Measurements from ENCODE around the gene MANEAL.

Gene MANEAL

DNA sequence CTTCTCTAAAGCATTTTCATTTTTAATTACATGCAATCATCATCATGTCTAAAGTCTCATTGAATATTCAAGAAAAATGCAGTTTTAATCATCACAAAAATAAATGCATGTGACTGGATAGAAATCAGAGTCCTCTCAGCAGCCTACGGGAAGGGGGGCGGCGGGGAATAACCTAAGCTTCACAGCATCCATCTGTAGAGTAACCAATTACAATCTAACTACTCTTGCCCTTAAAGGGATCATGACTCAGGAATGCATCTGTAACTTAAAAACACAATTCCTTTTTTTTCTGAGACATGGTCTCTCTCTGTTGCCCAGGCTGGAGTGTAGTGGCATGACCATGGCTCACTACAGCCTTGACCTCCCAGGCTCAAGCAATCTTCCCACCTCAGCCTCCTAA, 43.1 kb downstream of the MANEAL start:
- TF ChIP-seq GLIS1 (tag by site-specific recombination; IDR thresholded peaks at IDR 0.05) (no peak), ZXDB (tag by site-specific recombination; IDR thresholded peaks at IDR 0.05) (no peak), KLF8 (tag by site-specific recombination; IDR thresholded peaks at IDR 0.05) (no peak), ZNF302 (tag by site-specific recombination; IDR thresholded peaks at IDR 0.05; ENCODE audit: low read depth) (no peak), ZBTB21 (tag by site-specific recombination; IDR thresholded peaks at IDR 0.05) (no peak), KLF16 (tag by site-specific recombination; IDR thresholded peaks at IDR 0.05) (no peak)
- TF ChIP-seq, protein P1, sequence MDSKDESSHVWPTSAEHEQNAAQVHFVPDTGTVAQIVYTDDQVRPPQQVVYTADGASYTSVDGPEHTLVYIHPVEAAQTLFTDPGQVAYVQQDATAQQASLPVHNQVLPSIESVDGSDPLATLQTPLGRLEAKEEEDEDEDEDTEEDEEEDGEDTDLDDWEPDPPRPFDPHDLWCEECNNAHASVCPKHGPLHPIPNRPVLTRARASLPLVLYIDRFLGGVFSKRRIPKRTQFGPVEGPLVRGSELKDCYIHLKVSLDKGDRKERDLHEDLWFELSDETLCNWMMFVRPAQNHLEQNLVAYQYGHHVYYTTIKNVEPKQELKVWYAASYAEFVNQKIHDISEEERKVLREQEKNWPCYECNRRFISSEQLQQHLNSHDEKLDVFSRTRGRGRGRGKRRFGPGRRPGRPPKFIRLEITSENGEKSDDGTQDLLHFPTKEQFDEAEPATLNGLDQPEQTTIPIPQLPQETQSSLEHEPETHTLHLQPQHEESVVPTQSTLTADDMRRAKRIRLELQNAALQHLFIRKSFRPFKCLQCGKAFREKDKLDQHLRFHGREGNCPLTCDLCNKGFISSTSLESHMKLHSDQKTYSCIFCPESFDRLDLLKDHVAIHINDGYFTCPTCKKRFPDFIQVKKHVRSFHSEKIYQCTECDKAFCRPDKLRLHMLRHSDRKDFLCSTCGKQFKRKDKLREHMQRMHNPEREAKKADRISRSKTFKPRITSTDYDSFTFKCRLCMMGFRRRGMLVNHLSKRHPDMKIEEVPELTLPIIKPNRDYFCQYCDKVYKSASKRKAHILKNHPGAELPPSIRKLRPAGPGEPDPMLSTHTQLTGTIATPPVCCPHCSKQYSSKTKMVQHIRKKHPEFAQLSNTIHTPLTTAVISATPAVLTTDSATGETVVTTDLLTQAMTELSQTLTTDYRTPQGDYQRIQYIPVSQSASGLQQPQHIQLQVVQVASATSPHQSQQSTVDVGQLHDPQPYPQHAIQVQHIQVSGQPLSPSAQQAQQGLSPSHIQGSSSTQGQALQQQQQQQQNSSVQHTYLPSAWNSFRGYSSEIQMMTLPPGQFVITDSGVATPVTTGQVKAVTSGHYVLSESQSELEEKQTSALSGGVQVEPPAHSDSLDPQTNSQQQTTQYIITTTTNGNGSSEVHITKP (tag by site-specific recombination; IDR thresholded peaks at IDR 0.05) = no peak
- TF ChIP-seq, protein P2, sequence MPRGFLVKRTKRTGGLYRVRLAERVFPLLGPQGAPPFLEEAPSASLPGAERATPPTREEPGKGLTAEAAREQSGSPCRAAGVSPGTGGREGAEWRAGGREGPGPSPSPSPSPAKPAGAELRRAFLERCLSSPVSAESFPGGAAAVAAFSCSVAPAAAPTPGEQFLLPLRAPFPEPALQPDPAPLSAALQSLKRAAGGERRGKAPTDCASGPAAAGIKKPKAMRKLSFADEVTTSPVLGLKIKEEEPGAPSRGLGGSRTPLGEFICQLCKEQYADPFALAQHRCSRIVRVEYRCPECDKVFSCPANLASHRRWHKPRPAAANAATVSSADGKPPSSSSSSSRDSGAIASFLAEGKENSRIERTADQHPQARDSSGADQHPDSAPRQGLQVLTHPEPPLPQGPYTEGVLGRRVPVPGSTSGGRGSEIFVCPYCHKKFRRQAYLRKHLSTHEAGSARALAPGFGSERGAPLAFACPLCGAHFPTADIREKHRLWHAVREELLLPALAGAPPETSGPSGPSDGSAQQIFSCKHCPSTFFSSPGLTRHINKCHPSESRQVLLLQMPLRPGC (tag by site-specific recombination; IDR thresholded peaks at IDR 0.05) = no peak
- TF ChIP-seq, protein P3, sequence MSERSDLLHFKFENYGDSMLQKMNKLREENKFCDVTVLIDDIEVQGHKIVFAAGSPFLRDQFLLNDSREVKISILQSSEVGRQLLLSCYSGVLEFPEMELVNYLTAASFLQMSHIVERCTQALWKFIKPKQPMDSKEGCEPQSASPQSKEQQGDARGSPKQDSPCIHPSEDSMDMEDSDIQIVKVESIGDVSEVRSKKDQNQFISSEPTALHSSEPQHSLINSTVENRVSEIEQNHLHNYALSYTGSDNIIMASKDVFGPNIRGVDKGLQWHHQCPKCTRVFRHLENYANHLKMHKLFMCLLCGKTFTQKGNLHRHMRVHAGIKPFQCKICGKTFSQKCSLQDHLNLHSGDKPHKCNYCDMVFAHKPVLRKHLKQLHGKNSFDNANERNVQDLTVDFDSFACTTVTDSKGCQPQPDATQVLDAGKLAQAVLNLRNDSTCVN (tag by site-specific recombination; optimal IDR thresholded peaks at IDR 0.05) = no peak
- Histone ChIP-seq H3K27ac (ENCODE audit: extremely low read depth, low read depth, low read length) (no peak overlapping the region), H3K4me1 (ENCODE audit: control insufficient read depth, insufficient read depth, low read length) (no peaks in the 10 kb centered on the region), H3K36me3 (ENCODE audit: control insufficient read depth in 2 of 2, insufficient read depth in 1 of 2, low read length in 2 of 2) (peaks cover 29 to 87% of the 10 kb centered on the region in 2 experiments), H3K4me3 (ENCODE audit: low read depth, low read length) (no peak overlapping the region), H3K9me3 (ENCODE audit: control insufficient read depth, insufficient read depth, low read depth, low read length) (no peaks in the 10 kb centered on the region)
- POLR2A ChIA-PET = no interaction called here
- CTCF ChIA-PET = interaction anchor here (0.6 to 1.2 kb wide), 4 partner anchors 15 to 1260 kb away, joined by 3 to 6 read pairs (median 3); no protein-coding TSS in a partner anchor

DNA sequence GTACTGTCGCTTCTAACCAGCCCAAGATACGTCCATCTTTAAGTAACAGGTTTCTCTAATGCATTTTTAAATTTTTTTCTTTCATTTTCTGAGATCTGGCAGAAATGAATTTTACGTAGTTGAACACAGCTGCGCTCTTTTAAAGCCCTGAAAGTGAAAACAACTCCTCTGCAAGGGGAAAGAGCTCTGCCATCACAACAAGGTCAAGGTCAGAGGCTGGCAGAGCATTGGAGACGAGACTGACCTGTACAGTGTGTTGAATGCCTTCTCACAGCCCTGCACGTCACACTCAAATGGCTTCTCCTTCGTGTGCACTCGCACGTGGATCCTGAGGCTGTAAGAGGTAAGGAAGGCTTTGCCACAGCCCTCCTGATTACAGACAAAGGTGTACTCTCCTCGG, 46.0 kb downstream of the MANEAL start:
- peaks cover 13 to 73% of the 10 kb centered on the region in 2 experiments for H3K36me3 ChIP-seq (ENCODE audit: control insufficient read depth in 2 of 2, insufficient read depth in 1 of 2, low read length in 2 of 2)
- TF ChIP-seq, protein P4, sequence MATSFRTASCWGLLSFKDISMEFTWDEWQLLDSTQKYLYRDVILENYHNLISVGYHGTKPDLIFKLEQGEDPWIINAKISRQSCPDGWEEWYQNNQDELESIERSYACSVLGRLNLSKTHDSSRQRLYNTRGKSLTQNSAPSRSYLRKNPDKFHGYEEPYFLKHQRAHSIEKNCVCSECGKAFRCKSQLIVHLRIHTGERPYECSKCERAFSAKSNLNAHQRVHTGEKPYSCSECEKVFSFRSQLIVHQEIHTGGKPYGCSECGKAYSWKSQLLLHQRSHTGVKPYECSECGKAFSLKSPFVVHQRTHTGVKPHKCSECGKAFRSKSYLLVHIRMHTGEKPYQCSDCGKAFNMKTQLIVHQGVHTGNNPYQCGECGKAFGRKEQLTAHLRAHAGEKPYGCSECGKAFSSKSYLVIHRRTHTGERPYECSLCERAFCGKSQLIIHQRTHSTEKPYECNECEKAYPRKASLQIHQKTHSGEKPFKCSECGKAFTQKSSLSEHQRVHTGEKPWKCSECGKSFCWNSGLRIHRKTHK (tag by site-specific recombination; IDR thresholded peaks at IDR 0.05) = no peak
- TF ChIP-seq ZNF10 (tag by site-specific recombination; IDR thresholded peaks at IDR 0.05) (no peak), ZBTB17 (tag by site-specific recombination; IDR thresholded peaks at IDR 0.05) (no peak), ZNF157 (tag by site-specific recombination; IDR thresholded peaks at IDR 0.05) (no peak), ZNF843 (tag by site-specific recombination; IDR thresholded peaks at IDR 0.05) (no peak), ZNF747 (tag by site-specific recombination; IDR thresholded peaks at IDR 0.05) (no peak), KLF1 (tag by site-specific recombination; IDR thresholded peaks at IDR 0.05) (no peak), ZNF654 (tag by site-specific recombination; IDR thresholded peaks at IDR 0.05; ENCODE audit: low read depth) (no peak), ZNF571 (tag by site-specific recombination; IDR thresholded peaks at IDR 0.05) (no peak), ZNF660 (tag by site-specific recombination; IDR thresholded peaks at IDR 0.05) (no peak), ZBTB8A (tag by site-specific recombination; IDR thresholded peaks at IDR 0.05) (no peak), MYNN (tag by site-specific recombination; IDR thresholded peaks at IDR 0.05; ENCODE audit: borderline replicate concordance) (no peak), ZNF544 (tag by site-specific recombination; IDR thresholded peaks at IDR 0.05) (no peak)
- TF ChIP-seq, protein P5, sequence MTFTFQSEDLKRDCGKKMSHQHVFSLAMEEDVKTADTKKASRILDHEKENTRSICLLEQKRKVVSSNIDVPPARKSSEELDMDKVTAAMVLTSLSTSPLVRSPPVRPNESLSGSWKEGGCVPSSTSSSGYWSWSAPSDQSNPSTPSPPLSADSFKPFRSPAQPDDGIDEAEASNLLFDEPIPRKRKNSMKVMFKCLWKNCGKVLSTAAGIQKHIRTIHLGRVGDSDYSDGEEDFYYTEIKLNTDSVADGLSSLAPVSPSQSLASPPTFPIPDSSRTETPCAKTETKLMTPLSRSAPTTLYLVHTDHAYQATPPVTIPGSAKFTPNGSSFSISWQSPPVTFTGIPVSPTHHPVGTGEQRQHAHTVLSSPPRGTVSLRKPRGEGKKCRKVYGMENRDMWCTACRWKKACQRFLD (tag by site-specific recombination; IDR thresholded peaks at IDR 0.05) = no peak
- TF ChIP-seq, protein P6, sequence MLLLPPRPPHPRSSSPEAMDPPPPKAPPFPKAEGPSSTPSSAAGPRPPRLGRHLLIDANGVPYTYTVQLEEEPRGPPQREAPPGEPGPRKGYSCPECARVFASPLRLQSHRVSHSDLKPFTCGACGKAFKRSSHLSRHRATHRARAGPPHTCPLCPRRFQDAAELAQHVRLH (tag by site-specific recombination; IDR thresholded peaks at IDR 0.05) = no peak
- TF ChIP-seq, protein P7, sequence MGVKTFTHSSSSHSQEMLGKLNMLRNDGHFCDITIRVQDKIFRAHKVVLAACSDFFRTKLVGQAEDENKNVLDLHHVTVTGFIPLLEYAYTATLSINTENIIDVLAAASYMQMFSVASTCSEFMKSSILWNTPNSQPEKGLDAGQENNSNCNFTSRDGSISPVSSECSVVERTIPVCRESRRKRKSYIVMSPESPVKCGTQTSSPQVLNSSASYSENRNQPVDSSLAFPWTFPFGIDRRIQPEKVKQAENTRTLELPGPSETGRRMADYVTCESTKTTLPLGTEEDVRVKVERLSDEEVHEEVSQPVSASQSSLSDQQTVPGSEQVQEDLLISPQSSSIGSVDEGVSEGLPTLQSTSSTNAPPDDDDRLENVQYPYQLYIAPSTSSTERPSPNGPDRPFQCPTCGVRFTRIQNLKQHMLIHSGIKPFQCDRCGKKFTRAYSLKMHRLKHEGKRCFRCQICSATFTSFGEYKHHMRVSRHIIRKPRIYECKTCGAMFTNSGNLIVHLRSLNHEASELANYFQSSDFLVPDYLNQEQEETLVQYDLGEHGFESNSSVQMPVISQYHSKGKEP (tag by site-specific recombination; IDR thresholded peaks at IDR 0.05) = no peak

More for the DNA sequence above, 46.0 kb downstream of the MANEAL start:
- no peaks in the 10 kb centered on the region for H3K4me1 ChIP-seq (ENCODE audit: control insufficient read depth, insufficient read depth, low read length)
- CTCF ChIA-PET = interaction anchor here (1.4 kb wide), 1 partner anchor 20 kb away, joined by 6 read pairs; the partner anchor contains the start of gene MTF1
- H3K9me3 ChIP-seq (ENCODE audit: control insufficient read depth, insufficient read depth, low read depth, low read length) = no peaks in the 10 kb centered on the region
- H3K4me3 ChIP-seq (ENCODE audit: low read depth, low read length) = no peak overlapping the region
- H3K27ac ChIP-seq (ENCODE audit: extremely low read depth, low read depth, low read length) = no peak overlapping the region
- POLR2A ChIA-PET = interaction anchor here (1.0 kb wide), 1 partner anchor 16 kb away, joined by 4 read pairs; no protein-coding TSS in a partner anchor
